HepG2 (cell line): Measurements from ENCODE around the gene TTLL10. TPM values are rescaled to one million over a fixed set of nuclear protein-coding genes. Genes with fewer than 3 reads are reported as not detected.
A peak's percentile ranks its signal among the peaks of the same experiment; 100 is the strongest.

Source experiments
- ARNTL ChIP-seq: sonication (generic); formaldehyde crosslinking; IDR thresholded peaks from 2 replicates; pipeline ENCODE4 v1.4.0; 2020; ENCODE audit warnings: mild to moderate bottlenecking, missing genetic modification reagents
- CCDC6 ChIP-seq: sonication (generic); formaldehyde crosslinking; IDR thresholded peaks from 2 replicates; pipeline ENCODE4 v1.8.1; 2022; ENCODE audit warnings: mild to moderate bottlenecking, missing genetic modification reagents, moderate library complexity
- CREB1 ChIP-seq, 2 experiments: fragments of 450-650 bp in 1 of 2; IDR thresholded peaks; 2 replicates each; pipeline ENCODE4 v1.6.1; 2016 to 2017; ENCODE audit warnings: control low read depth in 1 of 2, mild to moderate bottlenecking in 1 of 2, missing compliant biosample characterization in 1 of 2, missing genetic modification characterization in 1 of 2
- HDAC1 ChIP-seq: sonication (generic); formaldehyde crosslinking; IDR thresholded peaks from 2 replicates; pipeline ENCODE4 v1.5.1; 2020; ENCODE audit warnings: mild to moderate bottlenecking, missing genetic modification reagents
- MIER3 ChIP-seq: IDR thresholded peaks from 2 replicates; pipeline ENCODE4 v1.6.1; 2016; ENCODE audit warnings: missing compliant biosample characterization, borderline replicate concordance
- MTF2 ChIP-seq: sonication (generic); formaldehyde crosslinking; IDR thresholded peaks from 2 replicates; pipeline ENCODE4 v1.5.0; 2020; ENCODE audit warnings: missing genetic modification reagents, borderline replicate concordance
- NR2F2 ChIP-seq: IDR thresholded peaks from 2 replicates; pipeline ENCODE4 v1.6.1; 2012; ENCODE audit warnings: low read depth, inconsistent platforms, borderline replicate concordance
- REXO4 ChIP-seq: sonication (generic); formaldehyde crosslinking; IDR thresholded peaks from 2 replicates; pipeline ENCODE4 v1.8.0; 2022; ENCODE audit warnings: missing genetic modification reagents, mild to moderate bottlenecking, borderline replicate concordance
- STAG1 ChIP-seq: sonication (generic); formaldehyde crosslinking; IDR thresholded peaks from 2 replicates; pipeline ENCODE4 v1.4.0; 2020; ENCODE audit warnings: missing genetic modification reagents
- TGIF2 ChIP-seq: IDR thresholded peaks from 2 replicates; pipeline ENCODE4 v1.6.1; 2016; ENCODE audit warnings: control low read depth, missing compliant biosample characterization
- TRIM24 ChIP-seq: sonication (generic); formaldehyde crosslinking; IDR thresholded peaks from 2 replicates; pipeline ENCODE4 v1.8.0; 2022; ENCODE audit warnings: mild to moderate bottlenecking, missing genetic modification reagents
- ZKSCAN1 ChIP-seq: fragments of 150-350 bp; IDR thresholded peaks from 2 replicates; pipeline ENCODE4 v1.6.1; 2014; ENCODE audit warnings: low read length
- polyA plus RNA-seq, 8 experiments: library from polyadenylated mRNA; depleted of rRNA in 3 of 8; stranded (reverse) in 7 of 8; unstranded in 1 of 8; fragments of >200 nt; fragmentation: Illumina TruSeq in 4 of 8; extraction: Trizol in 4 of 8; gene quantifications; 2 replicates each; pipeline versions ENCODE4 v1.2.1 to v1.2.3, GENCODE V29; 2011 to 2016; ENCODE audit warnings: low read depth in 4 of 8, missing spikeins in 1 of 8, mixed read lengths in 1 of 8; ENCODE audit not compliant: insufficient read depth in 1 of 8
- total RNA-seq, 5 experiments: library from RNA; depleted of rRNA; stranded (reverse); fragments of >200 nt; fragmentation: Illumina TruSeq; extraction: Trizol; gene quantifications; 2 replicates each; pipeline ENCODE4 v1.2.3, GENCODE V29; 2016; ENCODE audit warnings: low read depth in 1 of 5
- TF ChIP-seq, protein P1 (sequence below): sonication (generic); formaldehyde crosslinking; IDR thresholded peaks from 2 replicates; pipeline ENCODE4 v1.4.0; 2020; ENCODE audit warnings: missing genetic modification reagents, borderline replicate concordance
- TF ChIP-seq, protein P2 (sequence below): sonication (generic); formaldehyde crosslinking; IDR thresholded peaks from 2 replicates; pipeline ENCODE4 v1.9.0; 2021; ENCODE audit warnings: mild to moderate bottlenecking, missing genetic modification reagents
- TF ChIP-seq, protein P3 (sequence below): sonication (generic); formaldehyde crosslinking; IDR thresholded peaks from 2 replicates; pipeline ENCODE4 v1.5.1; 2020; ENCODE audit warnings: mild to moderate bottlenecking, missing genetic modification reagents, moderate library complexity

Gene TTLL10
- total and polyA plus RNA-seq, 2 of the 13 experiments (the other 11 are each of a cell fraction or from before 2014, with no cell fraction given), result not detected

DNA sequence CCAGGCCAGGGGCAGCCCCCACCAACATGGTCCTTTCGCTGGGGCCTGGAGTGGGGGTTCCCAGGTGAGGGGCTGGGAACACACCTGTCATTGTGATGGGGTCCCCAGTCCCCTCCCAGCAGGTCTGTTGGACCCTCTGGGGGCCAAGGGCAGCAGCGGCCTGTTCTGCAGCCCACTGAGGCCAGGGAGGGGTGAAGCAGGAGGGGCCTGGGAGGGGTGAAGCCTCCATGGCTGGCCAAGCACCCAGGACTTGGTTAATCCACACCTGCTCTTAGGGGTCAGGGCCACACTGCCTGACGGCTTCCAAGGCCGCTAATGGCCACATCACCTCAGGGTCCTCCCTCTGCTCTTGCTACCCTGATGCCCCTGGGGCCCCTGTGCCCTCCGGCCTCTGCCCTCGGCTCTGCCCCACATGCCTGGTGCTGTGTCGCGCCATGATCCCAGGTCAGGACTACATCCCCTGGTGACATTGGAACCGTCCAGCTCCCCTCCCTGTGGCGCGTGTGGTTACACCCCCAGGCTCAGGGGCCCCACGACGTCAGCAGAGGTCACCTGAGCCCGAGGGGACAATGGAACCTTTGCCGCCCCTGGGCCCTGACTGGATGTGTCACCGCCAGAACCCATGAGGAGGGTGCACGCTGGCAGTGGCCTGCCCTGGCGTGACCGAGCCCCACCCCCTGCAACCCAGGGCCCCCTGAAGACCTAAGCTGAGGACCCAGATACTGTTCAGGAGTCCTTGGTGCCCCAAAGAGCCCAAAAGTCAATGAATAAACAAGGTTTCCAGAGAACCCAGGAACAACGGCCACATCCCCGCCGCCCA is 25.7 kb downstream of the TTLL10 start (continued):
- TF ChIP-seq, protein P1, sequence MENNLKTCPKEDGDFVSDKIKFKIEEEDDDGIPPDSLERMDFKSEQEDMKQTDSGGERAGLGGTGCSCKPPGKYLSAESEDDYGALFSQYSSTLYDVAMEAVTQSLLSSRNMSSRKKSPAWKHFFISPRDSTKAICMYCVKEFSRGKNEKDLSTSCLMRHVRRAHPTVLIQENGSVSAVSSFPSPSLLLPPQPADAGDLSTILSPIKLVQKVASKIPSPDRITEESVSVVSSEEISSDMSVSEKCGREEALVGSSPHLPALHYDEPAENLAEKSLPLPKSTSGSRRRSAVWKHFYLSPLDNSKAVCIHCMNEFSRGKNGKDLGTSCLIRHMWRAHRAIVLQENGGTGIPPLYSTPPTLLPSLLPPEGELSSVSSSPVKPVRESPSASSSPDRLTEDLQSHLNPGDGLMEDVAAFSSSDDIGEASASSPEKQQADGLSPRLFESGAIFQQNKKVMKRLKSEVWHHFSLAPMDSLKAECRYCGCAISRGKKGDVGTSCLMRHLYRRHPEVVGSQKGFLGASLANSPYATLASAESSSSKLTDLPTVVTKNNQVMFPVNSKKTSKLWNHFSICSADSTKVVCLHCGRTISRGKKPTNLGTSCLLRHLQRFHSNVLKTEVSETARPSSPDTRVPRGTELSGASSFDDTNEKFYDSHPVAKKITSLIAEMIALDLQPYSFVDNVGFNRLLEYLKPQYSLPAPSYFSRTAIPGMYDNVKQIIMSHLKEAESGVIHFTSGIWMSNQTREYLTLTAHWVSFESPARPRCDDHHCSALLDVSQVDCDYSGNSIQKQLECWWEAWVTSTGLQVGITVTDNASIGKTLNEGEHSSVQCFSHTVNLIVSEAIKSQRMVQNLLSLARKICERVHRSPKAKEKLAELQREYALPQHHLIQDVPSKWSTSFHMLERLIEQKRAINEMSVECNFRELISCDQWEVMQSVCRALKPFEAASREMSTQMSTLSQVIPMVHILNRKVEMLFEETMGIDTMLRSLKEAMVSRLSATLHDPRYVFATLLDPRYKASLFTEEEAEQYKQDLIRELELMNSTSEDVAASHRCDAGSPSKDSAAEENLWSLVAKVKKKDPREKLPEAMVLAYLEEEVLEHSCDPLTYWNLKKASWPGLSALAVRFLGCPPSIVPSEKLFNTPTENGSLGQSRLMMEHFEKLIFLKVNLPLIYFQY (CRISPR knock-in tag), result no peak
- TF ChIP-seq TGIF2 (no peak), ARNTL (CRISPR knock-in tag) (no peak), MTF2 (no peak), NR2F2 (no peak), TRIM24 (CRISPR knock-in tag) (no peak), ZKSCAN1 (no peak), STAG1 (CRISPR knock-in tag) (no peak), HDAC1 (CRISPR knock-in tag) (no peak), REXO4 (CRISPR knock-in tag) (no peak), MIER3 (CRISPR knock-in tag) (no peak), CREB1 (IDR thresholded peaks at IDR 0.05) (no peak), CREB1 (CRISPR knock-in tag; IDR thresholded peaks at IDR 0.05) (peak; percentile 64), CCDC6 (no peak)
- TF ChIP-seq, protein P2, sequence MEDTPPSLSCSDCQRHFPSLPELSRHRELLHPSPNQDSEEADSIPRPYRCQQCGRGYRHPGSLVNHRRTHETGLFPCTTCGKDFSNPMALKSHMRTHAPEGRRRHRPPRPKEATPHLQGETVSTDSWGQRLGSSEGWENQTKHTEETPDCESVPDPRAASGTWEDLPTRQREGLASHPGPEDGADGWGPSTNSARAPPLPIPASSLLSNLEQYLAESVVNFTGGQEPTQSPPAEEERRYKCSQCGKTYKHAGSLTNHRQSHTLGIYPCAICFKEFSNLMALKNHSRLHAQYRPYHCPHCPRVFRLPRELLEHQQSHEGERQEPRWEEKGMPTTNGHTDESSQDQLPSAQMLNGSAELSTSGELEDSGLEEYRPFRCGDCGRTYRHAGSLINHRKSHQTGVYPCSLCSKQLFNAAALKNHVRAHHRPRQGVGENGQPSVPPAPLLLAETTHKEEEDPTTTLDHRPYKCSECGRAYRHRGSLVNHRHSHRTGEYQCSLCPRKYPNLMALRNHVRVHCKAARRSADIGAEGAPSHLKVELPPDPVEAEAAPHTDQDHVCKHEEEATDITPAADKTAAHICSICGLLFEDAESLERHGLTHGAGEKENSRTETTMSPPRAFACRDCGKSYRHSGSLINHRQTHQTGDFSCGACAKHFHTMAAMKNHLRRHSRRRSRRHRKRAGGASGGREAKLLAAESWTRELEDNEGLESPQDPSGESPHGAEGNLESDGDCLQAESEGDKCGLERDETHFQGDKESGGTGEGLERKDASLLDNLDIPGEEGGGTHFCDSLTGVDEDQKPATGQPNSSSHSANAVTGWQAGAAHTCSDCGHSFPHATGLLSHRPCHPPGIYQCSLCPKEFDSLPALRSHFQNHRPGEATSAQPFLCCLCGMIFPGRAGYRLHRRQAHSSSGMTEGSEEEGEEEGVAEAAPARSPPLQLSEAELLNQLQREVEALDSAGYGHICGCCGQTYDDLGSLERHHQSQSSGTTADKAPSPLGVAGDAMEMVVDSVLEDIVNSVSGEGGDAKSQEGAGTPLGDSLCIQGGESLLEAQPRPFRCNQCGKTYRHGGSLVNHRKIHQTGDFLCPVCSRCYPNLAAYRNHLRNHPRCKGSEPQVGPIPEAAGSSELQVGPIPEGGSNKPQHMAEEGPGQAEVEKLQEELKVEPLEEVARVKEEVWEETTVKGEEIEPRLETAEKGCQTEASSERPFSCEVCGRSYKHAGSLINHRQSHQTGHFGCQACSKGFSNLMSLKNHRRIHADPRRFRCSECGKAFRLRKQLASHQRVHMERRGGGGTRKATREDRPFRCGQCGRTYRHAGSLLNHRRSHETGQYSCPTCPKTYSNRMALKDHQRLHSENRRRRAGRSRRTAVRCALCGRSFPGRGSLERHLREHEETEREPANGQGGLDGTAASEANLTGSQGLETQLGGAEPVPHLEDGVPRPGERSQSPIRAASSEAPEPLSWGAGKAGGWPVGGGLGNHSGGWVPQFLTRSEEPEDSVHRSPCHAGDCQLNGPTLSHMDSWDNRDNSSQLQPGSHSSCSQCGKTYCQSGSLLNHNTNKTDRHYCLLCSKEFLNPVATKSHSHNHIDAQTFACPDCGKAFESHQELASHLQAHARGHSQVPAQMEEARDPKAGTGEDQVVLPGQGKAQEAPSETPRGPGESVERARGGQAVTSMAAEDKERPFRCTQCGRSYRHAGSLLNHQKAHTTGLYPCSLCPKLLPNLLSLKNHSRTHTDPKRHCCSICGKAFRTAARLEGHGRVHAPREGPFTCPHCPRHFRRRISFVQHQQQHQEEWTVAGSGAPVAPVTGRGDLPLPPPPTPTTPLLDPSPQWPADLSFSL, result no peak
- TF ChIP-seq, protein P3, sequence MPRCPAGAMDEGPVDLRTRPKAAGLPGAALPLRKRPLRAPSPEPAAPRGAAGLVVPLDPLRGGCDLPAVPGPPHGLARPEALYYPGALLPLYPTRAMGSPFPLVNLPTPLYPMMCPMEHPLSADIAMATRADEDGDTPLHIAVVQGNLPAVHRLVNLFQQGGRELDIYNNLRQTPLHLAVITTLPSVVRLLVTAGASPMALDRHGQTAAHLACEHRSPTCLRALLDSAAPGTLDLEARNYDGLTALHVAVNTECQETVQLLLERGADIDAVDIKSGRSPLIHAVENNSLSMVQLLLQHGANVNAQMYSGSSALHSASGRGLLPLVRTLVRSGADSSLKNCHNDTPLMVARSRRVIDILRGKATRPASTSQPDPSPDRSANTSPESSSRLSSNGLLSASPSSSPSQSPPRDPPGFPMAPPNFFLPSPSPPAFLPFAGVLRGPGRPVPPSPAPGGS (CRISPR knock-in tag), result no peak
